Cerebellar nuclear complex (tissue), 1 donor: ENCODE results near the gene MALRD1.

Source experiments
- DNase-seq, 2 experiments: peaks; one replicate each; lab custom pipeline; 2025; lab: John Stamatoyannopoulos, UW

Gene MALRD1

DNA sequence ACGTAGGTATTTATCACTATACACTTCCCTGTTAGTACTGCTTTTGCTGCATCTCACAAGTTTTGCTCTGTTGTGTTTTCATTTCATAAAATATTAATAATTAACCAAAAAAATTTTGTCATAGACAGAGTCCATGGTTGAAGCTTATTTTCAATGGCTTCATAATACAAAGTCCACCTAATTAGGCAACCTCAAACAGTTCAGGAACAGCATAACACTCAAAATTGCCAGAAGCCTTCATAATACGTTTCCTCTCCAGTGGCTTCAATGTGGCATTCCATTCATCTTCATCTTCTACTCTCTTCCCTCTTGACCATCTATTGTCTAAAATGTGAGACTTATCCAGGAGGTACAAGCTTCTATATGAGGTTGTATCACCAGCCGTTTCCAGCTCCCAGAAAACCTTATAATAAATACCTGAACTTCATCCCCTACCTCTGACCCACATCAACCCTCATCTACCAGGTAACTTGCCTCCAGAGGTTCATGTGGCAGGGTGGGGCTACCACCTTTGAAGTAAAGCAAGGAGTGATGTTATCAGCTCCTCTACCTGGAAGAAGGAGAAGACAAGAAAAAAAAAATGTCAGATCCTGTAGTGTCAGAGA, 337.3 kb downstream of the MALRD1 start:
- no peak for DNase-seq

DNA sequence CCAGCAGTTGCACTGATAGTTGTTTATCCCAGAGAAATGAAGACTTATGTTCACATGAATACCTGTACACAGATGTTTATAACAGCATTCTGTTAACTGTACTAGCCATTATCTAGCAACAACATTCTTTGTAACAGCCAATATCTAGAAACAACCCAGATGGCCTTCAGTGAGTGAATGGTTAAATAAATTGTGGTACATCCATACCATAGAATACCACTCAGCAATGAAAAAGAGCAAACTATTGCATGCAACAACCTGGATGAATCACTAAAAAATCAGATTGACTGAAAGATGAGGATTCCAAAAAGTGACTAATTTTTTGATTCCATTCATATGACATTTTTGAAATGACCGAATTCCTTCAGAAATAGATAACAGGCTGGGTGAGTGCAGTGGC, 360.3 kb downstream of the MALRD1 start:
- DNase-seq: no peak

DNA sequence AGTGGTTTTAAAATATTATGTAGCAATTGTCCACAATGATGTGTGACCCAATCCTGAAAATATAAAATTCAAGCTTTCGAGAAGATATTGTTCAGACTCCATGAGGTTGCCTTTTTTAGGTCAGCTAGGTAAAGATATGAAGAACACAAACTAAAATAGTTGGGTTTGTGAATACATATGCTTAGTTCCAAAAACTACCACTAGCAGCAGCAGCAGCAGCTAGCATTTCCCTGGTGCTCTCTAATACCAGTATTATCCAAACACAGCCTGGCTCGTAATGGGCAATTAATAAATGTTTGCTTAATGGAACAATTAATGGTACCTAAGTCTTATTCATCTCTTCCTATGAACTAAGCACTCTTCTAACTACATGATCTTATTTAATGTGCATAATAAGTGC, 362.5 kb downstream of the MALRD1 start:
- no peak for DNase-seq

DNA sequence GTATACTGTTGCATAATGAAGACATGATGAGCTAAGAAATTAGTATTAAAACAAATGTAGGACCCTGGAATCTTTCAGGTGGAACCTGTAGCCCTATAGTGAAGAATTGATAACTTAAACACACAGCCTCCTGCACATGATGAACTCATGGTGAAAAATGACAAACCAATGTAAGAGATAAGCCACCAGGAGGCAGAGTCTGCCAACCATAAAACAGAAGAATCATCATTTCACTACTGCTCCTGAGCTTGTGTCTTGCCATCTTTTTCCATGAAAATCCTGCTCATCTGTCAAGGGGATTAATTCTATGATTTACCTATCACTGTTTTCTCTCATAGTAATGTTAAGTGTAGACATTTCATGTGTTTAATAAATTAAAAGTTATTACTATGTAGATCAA, 363.9 kb downstream of the MALRD1 start:
- DNase-seq: no peak

DNA sequence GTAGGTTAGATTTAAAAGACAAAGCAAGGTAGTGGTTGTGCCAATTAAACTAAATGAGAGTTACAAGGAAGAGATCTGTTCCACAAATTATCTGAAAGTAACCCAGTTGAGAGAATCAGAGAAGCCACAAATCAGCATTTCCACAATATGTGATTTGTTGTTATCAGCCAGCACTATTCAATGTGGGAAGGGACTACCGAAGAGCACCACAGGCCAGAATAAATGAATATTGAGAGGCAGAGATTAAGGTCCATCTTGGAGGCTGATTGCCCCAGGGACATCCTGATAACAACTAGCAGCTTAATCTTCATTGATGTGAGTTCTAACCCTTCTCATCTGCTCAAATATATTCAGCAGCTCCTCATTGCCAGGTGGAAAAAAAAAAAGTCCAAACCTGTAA, 367.6 kb downstream of the MALRD1 start:
- no peak for DNase-seq

DNA sequence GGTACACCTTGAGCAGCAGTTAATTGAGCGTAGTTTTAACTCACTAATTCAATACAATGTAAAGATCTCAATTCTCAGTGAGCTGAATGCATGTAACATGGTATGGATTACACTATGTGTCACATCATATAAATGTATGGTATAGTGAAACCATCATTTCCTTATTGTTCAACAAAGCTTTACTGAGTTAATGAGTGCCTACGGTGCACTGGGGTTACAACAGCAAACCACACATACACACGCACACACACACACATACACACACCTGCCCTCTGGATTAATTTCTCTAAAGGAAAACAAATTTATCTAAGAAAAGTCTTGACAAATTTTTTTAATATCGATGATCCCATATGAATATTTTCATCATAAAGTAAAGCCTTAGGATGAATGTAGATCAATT, 369.1 kb downstream of the MALRD1 start:
- DNase-seq: no peak

DNA sequence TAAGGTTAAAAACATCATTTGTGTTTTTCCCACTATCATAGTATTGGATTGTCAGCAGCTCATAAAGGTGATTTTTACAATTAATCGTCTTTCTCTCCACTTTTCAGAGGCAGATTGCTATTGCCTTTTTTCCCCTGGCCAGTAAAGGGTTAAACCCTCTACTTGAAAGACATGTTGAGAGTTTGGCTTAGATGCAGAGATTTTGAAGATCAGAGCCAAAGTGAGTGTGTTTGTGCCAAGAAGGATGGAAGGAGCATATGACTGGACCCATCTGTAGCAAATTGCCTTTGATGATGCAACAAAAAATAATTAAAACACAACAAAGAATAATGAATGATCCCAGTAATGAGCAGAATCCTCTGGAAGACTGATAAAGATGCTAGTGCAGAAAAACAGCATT, 373.1 kb downstream of the MALRD1 start:
- DNase-seq: no peak

DNA sequence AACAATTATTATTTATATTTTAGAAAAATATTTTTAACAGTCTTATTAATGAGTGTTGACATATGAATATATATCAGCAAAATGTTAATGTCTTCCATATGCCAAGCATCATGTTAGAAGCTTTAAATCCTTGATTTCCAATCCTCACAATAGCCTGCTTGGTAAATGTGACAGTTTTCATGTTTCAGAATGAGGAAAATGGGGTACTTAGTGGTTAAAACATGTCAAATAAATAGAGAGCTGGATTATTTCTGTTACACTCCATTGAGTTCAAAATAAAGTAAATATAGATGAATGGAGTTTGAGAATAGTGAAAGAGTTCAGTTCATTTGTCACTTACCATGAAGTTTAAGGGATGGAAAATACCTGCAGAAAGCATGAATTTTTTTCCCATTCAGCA, 377.4 kb downstream of the MALRD1 start:
- DNase-seq: no peak

DNA sequence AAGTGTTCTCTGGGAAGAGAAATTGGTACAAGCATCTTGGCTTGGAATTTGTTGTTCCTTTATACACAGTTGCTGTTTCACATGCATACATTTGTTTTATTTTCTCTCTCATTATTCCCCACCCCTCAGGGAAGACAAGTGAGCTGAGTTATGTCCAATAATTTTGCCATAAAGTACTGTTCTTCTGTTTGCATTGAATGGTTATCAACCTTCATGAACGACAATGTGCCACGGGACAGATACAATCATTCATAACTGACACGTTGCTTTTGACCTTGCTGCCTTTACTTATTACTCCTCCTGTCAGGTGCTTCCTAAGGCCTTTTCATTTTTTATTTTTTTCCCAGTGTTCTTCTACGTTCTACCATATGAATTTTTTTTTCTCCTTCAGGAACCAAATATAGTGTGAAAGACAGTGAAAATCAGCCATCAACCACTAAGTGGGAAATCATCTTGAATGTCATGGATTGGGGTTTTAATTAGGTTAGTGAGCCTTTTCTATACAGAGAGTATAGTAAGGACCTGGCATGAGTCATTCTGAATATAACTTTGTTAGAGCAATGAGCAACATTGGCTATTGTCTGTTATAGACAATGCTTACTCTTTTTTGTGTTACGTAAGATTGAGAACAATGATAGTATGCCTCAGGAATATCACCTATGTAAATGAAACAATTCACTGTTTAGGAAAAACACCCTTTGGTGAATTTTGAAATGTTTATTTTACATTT, 383.2 kb downstream of the MALRD1 start:
- no peak for DNase-seq

DNA sequence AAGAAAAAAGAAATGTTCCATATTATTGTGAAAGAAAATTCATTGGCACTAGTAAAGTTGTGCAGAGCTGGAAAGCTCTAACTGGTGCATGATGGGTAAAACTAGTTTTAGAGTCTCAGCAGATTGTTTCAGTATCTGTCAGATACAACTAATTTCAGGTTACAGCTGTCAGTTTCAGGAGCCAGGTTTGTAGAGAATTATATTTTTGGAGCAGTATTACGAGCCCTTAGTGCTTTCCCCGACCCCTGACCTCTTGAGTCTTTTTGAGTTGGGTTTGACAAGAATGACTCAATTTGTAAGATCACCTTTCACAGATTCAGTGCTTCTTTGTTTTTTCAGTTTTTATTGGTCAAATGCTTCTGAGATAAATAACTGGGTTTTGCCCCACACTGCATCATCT, 401.3 kb downstream of the MALRD1 start:
- DNase-seq: no peak

DNA sequence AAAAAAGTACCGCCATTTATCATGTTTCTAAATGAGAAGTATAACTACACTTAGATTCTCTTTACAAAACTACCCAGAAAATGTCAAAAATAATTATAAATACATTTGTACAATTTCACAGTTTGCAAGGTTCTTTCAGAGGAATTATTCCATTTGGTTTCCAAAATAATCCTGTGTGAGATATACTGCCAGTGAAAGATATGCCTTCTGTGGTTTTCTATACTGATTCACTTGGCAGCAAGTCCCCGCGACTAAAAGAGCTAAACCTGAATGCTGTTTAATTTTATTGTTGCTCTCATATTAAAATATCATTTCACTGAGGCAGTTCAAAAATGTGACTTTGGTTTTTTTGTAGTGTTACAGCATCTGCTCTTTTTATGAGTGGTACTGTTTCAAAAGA, 402.8 kb downstream of the MALRD1 start:
- DNase-seq: no peak

DNA sequence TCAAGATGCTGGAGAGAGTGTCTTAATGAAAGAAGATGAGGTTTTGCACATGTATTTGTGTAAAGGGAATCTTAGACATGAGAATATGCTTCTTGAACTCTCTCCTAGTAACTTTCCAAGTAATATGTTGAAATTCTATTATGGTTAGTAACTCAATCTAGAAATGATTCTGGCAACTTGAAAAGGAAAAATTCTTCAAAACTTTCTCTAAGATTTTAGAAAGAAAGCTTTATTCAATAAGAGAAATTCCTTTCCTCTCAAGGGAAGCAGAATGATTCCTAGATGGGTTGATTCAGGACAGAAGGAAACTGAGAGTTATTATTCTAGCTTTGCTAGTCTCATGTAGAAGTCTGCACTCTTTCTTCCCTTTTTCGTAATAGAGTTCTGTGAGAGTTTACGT, 403.3 kb downstream of the MALRD1 start:
- DNase-seq: no peak

DNA sequence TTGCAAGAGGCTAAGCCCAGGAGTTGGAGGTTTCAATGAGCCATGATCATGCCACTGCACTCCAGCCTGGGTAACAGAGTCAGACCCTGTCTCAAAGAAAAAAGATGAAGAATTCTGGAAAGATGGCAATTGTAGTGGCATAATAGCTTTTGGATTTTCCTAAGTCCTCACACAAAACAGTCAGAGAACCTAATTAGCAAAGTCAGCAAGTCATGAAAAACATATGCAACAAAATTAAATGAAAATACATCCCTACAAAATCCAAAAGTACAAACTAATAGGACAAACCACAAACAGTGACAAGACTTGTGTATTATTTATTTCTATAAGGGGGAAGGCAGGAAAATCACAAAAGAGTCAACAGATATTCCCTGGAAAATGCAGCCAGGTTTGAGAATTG, 405.4 kb downstream of the MALRD1 start:
- DNase-seq: no peak

DNA sequence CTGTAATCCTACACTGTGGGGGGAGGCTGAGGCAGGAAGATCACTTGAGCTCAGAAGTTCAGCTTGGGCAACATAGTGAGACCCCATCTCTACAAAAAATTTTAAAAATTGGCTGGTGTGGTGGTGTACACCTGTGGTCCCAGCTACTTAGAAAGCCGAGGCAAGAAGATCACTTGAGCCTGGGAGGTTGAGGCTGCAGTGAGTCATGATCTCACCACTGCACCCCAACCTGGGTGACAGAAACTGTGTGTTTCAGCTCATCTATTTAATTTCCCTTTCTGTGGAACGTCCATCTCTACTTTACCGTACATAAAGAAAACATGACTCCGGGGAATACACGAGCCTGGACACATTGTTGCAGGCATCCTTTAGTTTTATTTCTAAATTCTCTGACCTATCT, 413.0 kb downstream of the MALRD1 start:
- no peak for DNase-seq

DNA sequence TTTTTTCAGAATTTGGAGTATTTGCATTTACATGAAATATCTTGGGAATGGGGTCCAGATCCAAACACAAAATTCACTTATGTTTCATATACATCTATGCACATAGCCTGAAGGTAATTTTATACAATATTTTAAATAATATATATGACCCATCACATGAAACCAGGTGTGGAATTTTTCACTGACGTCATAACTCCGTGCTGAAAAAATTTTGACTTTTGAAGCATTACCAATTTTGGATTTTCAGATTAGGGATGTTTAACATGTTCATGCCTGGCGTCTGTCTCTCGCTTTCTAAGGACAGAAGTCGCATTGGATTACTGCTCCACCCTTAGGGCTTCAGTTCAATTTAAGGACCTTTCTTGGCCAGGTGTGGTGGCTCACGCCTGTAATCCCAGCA, 418.1 kb downstream of the MALRD1 start:
- DNase-seq: no peak

DNA sequence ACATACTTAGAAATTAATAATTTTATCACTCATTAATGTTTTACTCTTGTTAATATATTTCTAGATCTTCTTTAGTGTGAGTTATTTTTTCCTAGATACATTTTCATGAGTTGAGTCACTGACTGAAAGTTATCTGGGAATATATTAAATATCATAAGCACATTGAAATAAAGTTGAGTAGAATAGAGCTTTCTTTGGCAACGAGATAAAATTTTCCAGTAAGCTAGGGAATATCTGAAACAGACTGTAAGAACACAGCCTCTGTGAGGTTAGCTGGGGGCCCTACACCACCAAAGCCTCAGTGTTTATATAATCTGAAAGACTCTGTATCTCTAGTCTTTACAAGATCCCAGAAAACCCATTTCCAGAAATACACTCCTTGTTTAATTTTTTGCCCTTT, 419.8 kb downstream of the MALRD1 start:
- DNase-seq: no peak

DNA sequence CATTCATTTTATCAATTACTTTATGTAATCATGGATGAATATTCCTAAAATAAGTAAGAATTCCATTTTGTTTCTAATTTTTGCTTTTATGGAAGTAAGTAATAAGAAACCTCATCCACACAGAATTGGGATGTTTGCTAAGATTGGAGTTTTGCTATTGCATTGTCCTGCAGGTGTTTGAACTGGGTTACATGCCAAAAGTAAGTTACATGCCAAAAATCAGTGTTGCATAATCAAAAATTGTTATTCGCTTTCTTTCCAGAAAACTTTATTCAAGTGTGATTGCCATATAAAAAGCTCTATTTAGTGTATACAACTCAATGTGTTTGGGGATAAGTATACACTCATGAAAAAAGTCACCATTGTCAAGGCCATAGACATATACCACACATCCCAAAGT, 420.9 kb downstream of the MALRD1 start:
- DNase-seq: no peak

DNA sequence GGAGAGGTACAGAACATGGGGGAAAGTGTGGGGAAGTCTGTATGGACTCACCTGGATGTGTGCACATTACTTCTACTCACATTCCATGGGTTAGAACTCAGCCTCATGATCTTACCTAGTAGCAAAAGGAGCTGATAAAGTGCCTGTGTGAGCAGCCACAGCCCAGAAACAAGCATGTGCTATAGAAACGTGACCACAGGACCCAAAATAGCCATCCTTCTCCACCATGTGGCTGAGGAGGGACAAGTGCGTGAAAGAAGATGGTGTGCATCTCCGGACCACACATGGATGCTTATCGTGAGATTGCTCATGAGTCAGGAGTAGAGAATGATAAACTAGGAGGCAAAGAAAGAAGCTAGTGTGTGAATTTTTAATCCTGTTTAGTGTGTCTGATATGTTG, 431.3 kb downstream of the MALRD1 start:
- no peak for DNase-seq

DNA sequence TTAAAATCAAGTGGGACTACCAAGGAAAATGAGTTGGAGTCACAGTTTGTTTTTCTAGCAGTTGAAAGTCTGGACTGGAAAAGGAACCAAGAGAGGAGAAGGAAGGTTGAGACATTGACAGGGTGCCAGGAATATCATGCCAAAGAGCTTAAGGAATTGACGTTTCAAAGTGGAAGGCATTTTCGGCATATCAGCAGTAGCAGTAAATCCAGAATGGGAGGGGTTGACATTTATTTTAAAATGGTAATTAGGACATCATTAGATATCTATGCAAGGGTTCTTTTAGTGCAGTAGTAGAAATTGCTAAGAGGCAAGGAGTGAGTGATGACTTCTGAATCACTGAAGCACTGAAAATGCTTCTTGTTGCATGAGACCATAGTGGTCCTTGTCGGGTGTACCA, 431.8 kb downstream of the MALRD1 start:
- no peak for DNase-seq

DNA sequence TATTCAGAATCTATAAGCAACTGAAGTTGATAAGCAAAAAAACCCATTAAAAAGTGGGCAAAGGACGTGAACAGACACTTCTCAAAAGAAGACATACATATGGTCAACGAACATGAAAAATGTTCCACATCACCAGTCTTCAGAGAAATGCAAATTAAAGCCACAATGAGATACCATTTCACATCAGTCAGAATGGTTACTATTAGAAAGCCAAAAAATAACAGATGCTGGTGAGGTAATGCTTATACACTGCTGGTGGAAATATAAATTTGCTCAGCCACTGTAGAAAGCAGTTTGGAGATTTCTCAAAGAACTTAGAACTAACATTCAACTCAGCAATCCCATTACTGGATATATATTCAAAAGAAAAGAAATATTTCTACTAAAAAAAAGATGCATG, 434.8 kb downstream of the MALRD1 start:
- no peak for DNase-seq

DNA sequence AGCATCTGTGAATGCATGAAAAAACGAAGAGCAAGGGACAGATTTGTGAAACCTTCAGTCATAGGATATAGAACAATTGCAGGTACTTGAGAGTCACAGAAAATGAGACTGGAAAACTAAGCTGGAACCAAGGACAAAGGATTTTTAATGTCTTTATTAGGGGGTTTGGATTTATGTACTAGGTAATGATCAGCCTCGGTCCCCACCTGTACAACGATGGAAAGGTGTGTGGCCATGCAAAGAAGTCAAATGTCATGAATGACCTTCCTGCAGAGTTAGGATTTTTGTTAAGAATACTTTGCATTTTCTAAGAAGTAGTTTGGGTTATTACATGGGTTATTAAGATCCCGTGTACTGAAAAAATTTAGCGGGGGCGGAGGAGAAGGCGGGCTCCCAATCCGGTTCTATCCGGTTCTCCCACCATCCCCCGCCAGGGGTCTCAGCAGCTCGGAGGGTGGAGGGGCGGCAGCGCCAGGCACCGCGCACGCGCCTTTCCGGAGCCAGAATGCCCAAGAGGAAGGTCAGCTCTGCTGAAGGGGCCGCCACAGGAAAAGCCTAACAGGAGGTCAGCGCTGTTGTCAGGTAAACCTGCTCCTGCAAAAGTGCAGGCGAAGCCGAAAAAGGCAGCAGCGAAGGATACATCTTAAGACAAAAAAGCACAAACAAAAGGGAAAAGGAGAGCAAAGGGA, 440.1 kb downstream of the MALRD1 start:
- DNase-seq: no peak

DNA sequence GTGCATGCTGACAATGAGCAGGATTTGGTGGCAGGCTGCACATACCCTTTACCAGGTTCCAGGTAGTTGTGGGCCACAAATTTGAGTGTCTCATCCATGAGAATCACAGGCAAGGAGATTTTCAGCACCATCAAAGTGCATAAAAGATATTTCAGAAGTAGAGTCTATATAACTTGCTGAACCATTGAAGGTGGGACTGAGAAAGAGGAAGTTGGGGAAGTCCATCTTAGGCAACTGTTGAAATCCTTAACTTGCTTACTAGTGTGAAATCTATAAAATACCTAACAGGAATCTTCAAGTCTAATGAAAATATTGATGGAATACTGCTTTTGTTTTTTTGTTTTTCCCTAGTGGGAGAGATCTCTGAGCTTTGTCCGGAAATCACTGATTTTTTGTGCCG, 442.6 kb downstream of the MALRD1 start:
- no peak for DNase-seq

DNA sequence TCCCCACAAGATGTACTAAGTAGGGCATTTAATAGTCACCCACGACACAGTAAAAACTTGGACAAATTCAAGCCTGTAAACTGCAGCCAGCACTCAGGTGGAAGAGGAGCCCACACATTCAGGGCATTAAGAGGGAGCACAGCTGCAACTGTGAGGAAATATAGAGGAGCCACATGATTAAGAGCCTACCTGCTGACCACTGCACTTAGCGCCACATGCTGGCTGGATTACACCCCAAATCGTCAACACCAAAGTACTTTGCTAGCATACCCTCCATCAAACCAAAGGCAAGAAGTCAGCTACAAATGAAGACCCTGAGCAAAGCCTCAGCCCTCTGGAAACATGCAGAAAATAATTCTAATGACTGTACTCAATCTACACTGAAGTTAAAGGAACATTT, 445.3 kb downstream of the MALRD1 start:
- no peak for DNase-seq

DNA sequence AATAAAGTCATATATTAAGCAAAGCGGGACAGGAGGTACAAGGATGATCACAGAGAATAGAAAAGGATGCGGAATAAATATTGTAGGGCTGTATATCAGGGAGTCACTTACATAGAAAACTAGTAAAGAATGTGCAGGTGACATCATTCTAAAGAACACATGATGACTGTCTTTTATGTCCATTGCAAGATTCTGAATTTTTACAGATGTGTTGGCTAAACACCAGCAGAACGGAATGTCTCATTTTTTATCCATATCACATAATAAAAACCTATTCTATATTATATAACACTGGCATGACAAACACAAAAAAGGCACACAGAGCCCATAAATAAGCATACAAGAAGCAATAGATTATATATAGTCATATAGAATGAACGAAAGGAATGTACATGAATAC, 448.4 kb downstream of the MALRD1 start:
- no peak for DNase-seq
